Neural cell (in vitro differentiated cells): Measurements from ENCODE around the gene MAGEC2. TPM values are rescaled to one million over a fixed set of nuclear protein-coding genes. Genes with fewer than 3 reads are reported as not detected.

Experiments
- H2AFZ ChIP-seq: fragments of 200-600, 300-800 bp; sonication (generic), shearing (Covaris generic); 2 replicates; pipeline ENCODE4 v1.6.0; 2014; ENCODE audit warnings: low read depth, mild to moderate bottlenecking, antibody characterized with exemption, low read length, moderate library complexity
- H3F3A ChIP-seq: fragments of 200-600 bp; shearing (Covaris generic); 2 replicates; pipeline ENCODE4 v1.6.1; 2016; ENCODE audit warnings: mild to moderate bottlenecking, moderate library complexity, mixed read lengths, antibody characterized with exemption, low read length; ENCODE audit not compliant: insufficient read depth, poor library complexity, severe bottlenecking
- H3K27ac ChIP-seq: fragments of 200-600, 300-800 bp; sonication (generic), shearing (Covaris generic); 2 replicates; pipeline ENCODE4 v1.5.1; 2014; ENCODE audit warnings: mild to moderate bottlenecking, low read length, moderate library complexity
- H3K27me3 ChIP-seq: fragments of 300-800, 200-600 bp; sonication (generic), shearing (Covaris generic); 2 replicates; pipeline ENCODE4 v1.6.0; 2014; ENCODE audit warnings: mild to moderate bottlenecking, low read depth, low read length, moderate library complexity; ENCODE audit not compliant: insufficient read depth
- H3K36me3 ChIP-seq: fragments of 300-800, 200-600 bp; sonication (generic), shearing (Covaris generic); 2 replicates; pipeline ENCODE4 v1.5.1; 2014; ENCODE audit warnings: mild to moderate bottlenecking, antibody characterized with exemption, low read length, moderate library complexity; ENCODE audit not compliant: insufficient read depth
- H3K4me2 ChIP-seq: fragments of 300-800, 200-600 bp; sonication (generic), shearing (Covaris generic); 2 replicates; pipeline ENCODE4 v1.6.0; 2014; ENCODE audit warnings: mild to moderate bottlenecking, low read length
- H3K4me3 ChIP-seq: fragments of 300-800, 200-600 bp; sonication (generic), shearing (Covaris generic); 2 replicates; pipeline ENCODE4 v1.5.1; 2014; ENCODE audit warnings: mild to moderate bottlenecking, low read length, moderate library complexity
- H3K79me2 ChIP-seq: fragments of 200-600 bp; shearing (Covaris generic); replicated peaks from 2 replicates; pipeline ENCODE4 v1.6.0; 2014; ENCODE audit warnings: mild to moderate bottlenecking, low read length, moderate library complexity; ENCODE audit not compliant: insufficient read depth
- H3K9ac ChIP-seq: fragments of 300-800, 200-600 bp; sonication (generic), shearing (Covaris generic); 2 replicates; pipeline ENCODE4 v1.6.1; 2016; ENCODE audit warnings: mild to moderate bottlenecking, low read length, mixed read lengths
- H3K9me2 ChIP-seq: fragments of 200-600 bp; shearing (Covaris generic); 2 replicates; pipeline ENCODE4 v1.6.1; 2016; ENCODE audit warnings: mild to moderate bottlenecking, low read length, mixed read lengths; ENCODE audit not compliant: insufficient read depth
- H3K9me3 ChIP-seq: fragments of 200-600, 300-800 bp; sonication (generic), shearing (Covaris generic); 2 replicates; pipeline ENCODE4 v1.6.1; 2016; ENCODE audit warnings: mild to moderate bottlenecking, mixed run types, low read length, moderate library complexity, mixed read lengths
- H4K20me1 ChIP-seq: fragments of 200-600 bp; shearing (Covaris generic); 2 replicates; pipeline ENCODE4 v1.6.1; 2016; ENCODE audit warnings: mild to moderate bottlenecking, mixed run types; ENCODE audit not compliant: insufficient read depth
- EP300 ChIP-seq: fragments of 450-650 bp; conservative IDR thresholded peaks from 2 replicates; pipeline ENCODE4 v1.6.1; 2014; ENCODE audit warnings: antibody characterized with exemption, mild to moderate bottlenecking, moderate library complexity; ENCODE audit not compliant: poor library complexity, severe bottlenecking
- EZH2 ChIP-seq: fragments of 200-600, 300-800 bp; shearing (Covaris generic), sonication (generic); IDR thresholded peaks from 2 replicates; pipeline ENCODE4 v1.6.1; 2014; ENCODE audit warnings: antibody characterized with exemption, low read length, borderline replicate concordance, mild to moderate bottlenecking; ENCODE audit not compliant: insufficient read depth, poor library complexity, severe bottlenecking
- MXI1 ChIP-seq: fragments of 450-650 bp; conservative IDR thresholded peaks from 2 replicates; pipeline ENCODE4 v1.6.1; 2014; ENCODE audit warnings: antibody characterized with exemption, mild to moderate bottlenecking; ENCODE audit not compliant: poor library complexity, severe bottlenecking
- POLR2AphosphoS5 ChIP-seq: IDR thresholded peaks from 2 replicates; pipeline ENCODE4 v1.6.1; 2012
- RAD21 ChIP-seq: fragments of 450-650 bp; conservative IDR thresholded peaks from 2 replicates; pipeline ENCODE4 v1.6.1; 2014; ENCODE audit warnings: antibody characterized with exemption, mild to moderate bottlenecking, moderate library complexity
- SMC3 ChIP-seq: fragments of 450-650 bp; conservative IDR thresholded peaks from 2 replicates; pipeline ENCODE4 v1.6.1; 2014; ENCODE audit warnings: antibody characterized with exemption, mild to moderate bottlenecking, moderate library complexity; ENCODE audit not compliant: poor library complexity
- TAF1 ChIP-seq: IDR thresholded peaks from 2 replicates; pipeline ENCODE4 v1.6.1; 2012; ENCODE audit warnings: low read depth
- polyA plus RNA-seq: library from polyadenylated mRNA; depleted of rRNA; stranded (reverse); fragments of >200 nt; gene quantifications from 2 replicates; pipeline ENCODE4 v1.2.3, GENCODE V29; 2014
- TF ChIP-seq, protein P1 (sequence below): IDR thresholded peaks from 2 replicates; pipeline ENCODE4 v1.6.1; 2012; ENCODE audit warnings: borderline replicate concordance
- TF ChIP-seq, protein P2 (sequence below): fragments of 450-650 bp; IDR thresholded peaks from 2 replicates; pipeline ENCODE4 v1.5.1; 2014; ENCODE audit warnings: antibody characterized with exemption, mild to moderate bottlenecking, moderate library complexity; ENCODE audit not compliant: poor library complexity, severe bottlenecking

Gene MAGEC2
- polyA plus RNA-seq, 1 donor from 2014 or later: not detected

DNA sequence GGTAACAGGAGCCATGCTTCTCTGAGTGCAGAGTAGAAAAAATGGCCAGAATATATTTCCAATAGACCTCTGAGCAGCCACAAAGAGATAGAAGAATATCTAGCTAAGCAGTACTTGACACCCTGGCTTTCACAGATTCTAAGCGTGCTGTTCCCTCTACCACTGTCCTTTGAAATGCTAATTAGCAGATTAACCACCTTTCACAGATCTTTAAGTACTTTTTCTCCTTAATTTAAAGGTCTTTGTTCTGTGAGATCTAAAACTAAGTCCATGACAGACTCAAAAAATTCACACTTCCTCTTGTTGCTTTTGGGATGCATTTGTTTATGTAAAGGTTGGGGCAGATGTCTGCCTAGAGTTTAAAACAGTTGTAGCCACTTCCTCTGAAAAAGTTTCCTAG lies 28.3 kb upstream of the MAGEC2 start:
- Histone ChIP-seq H3F3A (no peaks in the 10 kb centered on the region), H3K27me3 (no peaks in the 10 kb centered on the region), H3K9me2 (no peaks in the 10 kb centered on the region), H3K36me3 (no peaks in the 10 kb centered on the region), H4K20me1 (no peaks in the 10 kb centered on the region), H3K27ac (no peak overlapping the region), H3K9ac (no peak overlapping the region), H3K4me2 (no peak overlapping the region), H3K9me3 (no peaks in the 10 kb centered on the region), H3K4me3 (no peak overlapping the region), H3K79me2 (no peaks in the 10 kb centered on the region), H2AFZ (no peak overlapping the region)
- TF ChIP-seq, protein P1, sequence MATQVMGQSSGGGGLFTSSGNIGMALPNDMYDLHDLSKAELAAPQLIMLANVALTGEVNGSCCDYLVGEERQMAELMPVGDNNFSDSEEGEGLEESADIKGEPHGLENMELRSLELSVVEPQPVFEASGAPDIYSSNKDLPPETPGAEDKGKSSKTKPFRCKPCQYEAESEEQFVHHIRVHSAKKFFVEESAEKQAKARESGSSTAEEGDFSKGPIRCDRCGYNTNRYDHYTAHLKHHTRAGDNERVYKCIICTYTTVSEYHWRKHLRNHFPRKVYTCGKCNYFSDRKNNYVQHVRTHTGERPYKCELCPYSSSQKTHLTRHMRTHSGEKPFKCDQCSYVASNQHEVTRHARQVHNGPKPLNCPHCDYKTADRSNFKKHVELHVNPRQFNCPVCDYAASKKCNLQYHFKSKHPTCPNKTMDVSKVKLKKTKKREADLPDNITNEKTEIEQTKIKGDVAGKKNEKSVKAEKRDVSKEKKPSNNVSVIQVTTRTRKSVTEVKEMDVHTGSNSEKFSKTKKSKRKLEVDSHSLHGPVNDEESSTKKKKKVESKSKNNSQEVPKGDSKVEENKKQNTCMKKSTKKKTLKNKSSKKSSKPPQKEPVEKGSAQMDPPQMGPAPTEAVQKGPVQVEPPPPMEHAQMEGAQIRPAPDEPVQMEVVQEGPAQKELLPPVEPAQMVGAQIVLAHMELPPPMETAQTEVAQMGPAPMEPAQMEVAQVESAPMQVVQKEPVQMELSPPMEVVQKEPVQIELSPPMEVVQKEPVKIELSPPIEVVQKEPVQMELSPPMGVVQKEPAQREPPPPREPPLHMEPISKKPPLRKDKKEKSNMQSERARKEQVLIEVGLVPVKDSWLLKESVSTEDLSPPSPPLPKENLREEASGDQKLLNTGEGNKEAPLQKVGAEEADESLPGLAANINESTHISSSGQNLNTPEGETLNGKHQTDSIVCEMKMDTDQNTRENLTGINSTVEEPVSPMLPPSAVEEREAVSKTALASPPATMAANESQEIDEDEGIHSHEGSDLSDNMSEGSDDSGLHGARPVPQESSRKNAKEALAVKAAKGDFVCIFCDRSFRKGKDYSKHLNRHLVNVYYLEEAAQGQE: no peak
- no peak for TF ChIP-seq EP300
- TF ChIP-seq RAD21: no peak

DNA sequence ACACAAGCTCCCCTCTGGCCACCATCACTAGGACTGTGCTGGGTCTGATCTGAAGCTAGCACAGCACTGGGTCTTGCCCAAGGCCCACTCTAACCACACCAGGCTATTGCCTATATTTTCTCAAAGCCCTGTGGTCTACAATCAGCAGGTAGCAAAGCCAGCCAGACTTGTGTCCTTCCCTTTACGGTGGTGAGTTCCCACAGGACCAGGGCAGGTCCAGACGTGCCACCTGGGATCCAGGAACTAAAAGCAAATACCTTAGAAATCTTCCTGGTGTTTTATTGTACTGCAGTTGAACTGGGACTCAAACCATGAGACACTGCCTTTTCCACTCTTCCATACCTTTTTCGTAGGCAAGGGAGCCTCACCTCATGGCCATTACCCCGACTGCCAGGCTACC lies 9.0 kb upstream of the MAGEC2 start:
- Histone ChIP-seq H3K27ac (no peak overlapping the region), H3K4me2 (no peak overlapping the region), H4K20me1 (no peaks in the 10 kb centered on the region), H3K9me3 (no peaks in the 10 kb centered on the region), H3K79me2 (no peaks in the 10 kb centered on the region), H3K36me3 (no peaks in the 10 kb centered on the region), H2AFZ (no peak overlapping the region), H3F3A (no peaks in the 10 kb centered on the region), H3K27me3 (no peaks in the 10 kb centered on the region), H3K9ac (no peak overlapping the region), H3K4me3 (no peak overlapping the region), H3K9me2 (no peaks in the 10 kb centered on the region)
- TF ChIP-seq POLR2AphosphoS5 (no peak), EP300 (no peak), MXI1 (no peak), EZH2 (no peak), SMC3 (no peak), TAF1 (no peak), RAD21 (no peak)
- TF ChIP-seq, protein P1: no peak
- TF ChIP-seq, protein P2, sequence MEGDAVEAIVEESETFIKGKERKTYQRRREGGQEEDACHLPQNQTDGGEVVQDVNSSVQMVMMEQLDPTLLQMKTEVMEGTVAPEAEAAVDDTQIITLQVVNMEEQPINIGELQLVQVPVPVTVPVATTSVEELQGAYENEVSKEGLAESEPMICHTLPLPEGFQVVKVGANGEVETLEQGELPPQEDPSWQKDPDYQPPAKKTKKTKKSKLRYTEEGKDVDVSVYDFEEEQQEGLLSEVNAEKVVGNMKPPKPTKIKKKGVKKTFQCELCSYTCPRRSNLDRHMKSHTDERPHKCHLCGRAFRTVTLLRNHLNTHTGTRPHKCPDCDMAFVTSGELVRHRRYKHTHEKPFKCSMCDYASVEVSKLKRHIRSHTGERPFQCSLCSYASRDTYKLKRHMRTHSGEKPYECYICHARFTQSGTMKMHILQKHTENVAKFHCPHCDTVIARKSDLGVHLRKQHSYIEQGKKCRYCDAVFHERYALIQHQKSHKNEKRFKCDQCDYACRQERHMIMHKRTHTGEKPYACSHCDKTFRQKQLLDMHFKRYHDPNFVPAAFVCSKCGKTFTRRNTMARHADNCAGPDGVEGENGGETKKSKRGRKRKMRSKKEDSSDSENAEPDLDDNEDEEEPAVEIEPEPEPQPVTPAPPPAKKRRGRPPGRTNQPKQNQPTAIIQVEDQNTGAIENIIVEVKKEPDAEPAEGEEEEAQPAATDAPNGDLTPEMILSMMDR: no peak
